Panc1 (cell line): ENCODE measurements around the gene FANCD2. TPM values are rescaled to one million over a fixed set of nuclear protein-coding genes. Genes with fewer than 3 reads are reported as not detected.

Source experiments
- ATAC-seq: fragments of 200-7000 bp; cut with Tn5 transposase; 2 replicates; pipeline ENCODE4 v1.9.1; 2020; ENCODE audit warnings: mild to moderate bottlenecking, moderate library complexity
- BruUV-seq: library from RNA; stranded (reverse); fragments of 400-500 nt; replicated peaks from 2 replicates; lab custom pipeline; 2021; lab: Mats Ljungman, UMichigan
- CTCF ChIA-PET: fragments of 300-600 bp; sonication (Branson Sonifier 250); formaldehyde crosslinking; loops from one replicate; lab custom pipeline; 2022; ENCODE audit warnings: antibody characterized with exemption; lab: Charles Lee
- POLR2A ChIA-PET: fragments of 300-600 bp; sonication (Branson Sonifier 250); formaldehyde crosslinking; loops from one replicate; lab custom pipeline; 2022; ENCODE audit warnings: antibody characterized with exemption; lab: Charles Lee
- DNase-seq: peaks from one replicate; pipeline ENCODE4 v3.0.0-alpha.2; 2010; ENCODE audit warnings: low read depth, low spot score
- H3K27ac ChIP-seq: 2 replicates; pipeline ENCODE4 v1.5.1; 2011; ENCODE audit warnings: mild to moderate bottlenecking, low read length, inconsistent platforms
- H3K27me3 ChIP-seq: fragments of 200-500 bp; sonication (Bioruptor generic); 2 replicates; pipeline ENCODE4 v1.6.0; 2014; ENCODE audit warnings: low read length, inconsistent platforms; ENCODE audit not compliant: control insufficient read depth, insufficient read depth
- H3K36me3 ChIP-seq: fragments of 200-500 bp; sonication (Bioruptor generic); 2 replicates; pipeline ENCODE4 v1.5.1; 2014; ENCODE audit warnings: inconsistent platforms, mild to moderate bottlenecking, low read length, moderate library complexity; ENCODE audit not compliant: control insufficient read depth, insufficient read depth
- H3K4me1 ChIP-seq: 2 replicates; pipeline ENCODE4 v1.5.1; 2011; ENCODE audit warnings: inconsistent platforms, mild to moderate bottlenecking, low read length, moderate library complexity; ENCODE audit not compliant: control insufficient read depth, insufficient read depth
- H3K4me3 ChIP-seq, 2 experiments: 2 replicates each; pipeline ENCODE4 v1.5.1; 2011 to 2012; ENCODE audit warnings: low read depth in 2 of 2, low read length in 2 of 2, mild to moderate bottlenecking in 2 of 2, inconsistent platforms in 1 of 2, moderate library complexity in 1 of 2
- H3K9me3 ChIP-seq: fragments of 200-500 bp; sonication (Bioruptor generic); 2 replicates; pipeline ENCODE4 v1.5.1; 2014; ENCODE audit warnings: low read depth, mild to moderate bottlenecking, inconsistent platforms, low read length, moderate library complexity; ENCODE audit not compliant: control insufficient read depth, insufficient read depth
- CTCF ChIP-seq: fragments of 450-650 bp; IDR thresholded peaks from 2 replicates; pipeline ENCODE4 v1.5.1; 2017; ENCODE audit warnings: mild to moderate bottlenecking
- POLR2AphosphoS5 ChIP-seq: IDR thresholded peaks from 2 replicates; pipeline ENCODE4 v1.6.1; 2012; ENCODE audit warnings: mild to moderate bottlenecking, low read depth, low read length, moderate library complexity
- REST ChIP-seq, 2 experiments: IDR thresholded peaks; 2 replicates each; pipeline ENCODE4 v1.6.1; 2011 to 2012; ENCODE audit warnings: low read depth in 2 of 2, control low read depth in 1 of 2, low read length in 1 of 2, mild to moderate bottlenecking in 1 of 2, moderate library complexity in 1 of 2; ENCODE audit not compliant: insufficient read depth in 1 of 2
- SIN3A ChIP-seq: IDR thresholded peaks from 2 replicates; pipeline ENCODE4 v1.6.1; 2012; ENCODE audit warnings: low read depth, mild to moderate bottlenecking, low read length, moderate library complexity, borderline replicate concordance; ENCODE audit not compliant: insufficient read depth
- TCF7L2 ChIP-seq: IDR thresholded peaks from 2 replicates; pipeline ENCODE4 v1.6.1; 2011; ENCODE audit warnings: mild to moderate bottlenecking, low read depth, low read length, inconsistent platforms
- in situ Hi-C: cut with HindIII; loops from 2 replicates; pipeline ENCODE4 v1.10.0; 2016; ENCODE audit warnings: low sequenced_read_pairs, low pct_unique_long_range_greater_than_20kb
- intact Hi-C: fragments of 100-400 bp; cut with micrococcal nuclease; formaldehyde crosslinking; loops from one replicate; pipeline ENCODE4 v1.10.0; 2022; ENCODE audit not compliant: unreplicated experiment
- total RNA-seq: library from RNA; stranded (reverse); gene quantifications from one replicate; pipeline ENCODE4 v1.2.1, GENCODE V29; 2021; ENCODE audit not compliant: unreplicated experiment

The FANCD2 gene
- total RNA-seq, 1 experiment from 2014 or later: 20.0 TPM

- H3K4me3 ChIP-seq: no peak overlapping the region
- no peaks in the 10 kb centered on the region for H3K27me3 ChIP-seq
- CTCF ChIA-PET: no interaction called here
- ATAC-seq: no peak
- no peak for TF ChIP-seq POLR2AphosphoS5
- no peak for TF ChIP-seq REST (IDR thresholded peaks at IDR 0.05; ENCODE audit: insufficient read depth in 1 of 2, low read depth in 2 of 2, low read length in 1 of 2)
- no peak for TF ChIP-seq SIN3A
- TF ChIP-seq CTCF: no peak
- TF ChIP-seq TCF7L2: no peak
- H3K9me3 ChIP-seq: no peaks in the 10 kb centered on the region
- DNase-seq: no peak
- intact Hi-C loops: no loop called here
- POLR2A ChIA-PET: no interaction called here
- in situ Hi-C loops: no loop called here
- BruUV-seq: no TSS peak
- H3K4me1 ChIP-seq: no peaks in the 10 kb centered on the region
- no peak overlapping the region for H3K27ac ChIP-seq
- no peaks in the 10 kb centered on the region for H3K36me3 ChIP-seq
Measured at GRCh38 chr3:10137178-10137577, 110.9 kb downstream of the FANCD2 start.

- Histone ChIP-seq H3K4me1 (no peaks in the 10 kb centered on the region), H3K27me3 (no peaks in the 10 kb centered on the region), H3K36me3 (no peaks in the 10 kb centered on the region), H3K9me3 (no peaks in the 10 kb centered on the region), H3K4me3 (peak overlapping the region; percentile 78 to 95), H3K27ac (peak overlapping the region; percentile 81)
- intact Hi-C loops (no loop called here), in situ Hi-C loops (no loop called here)
- ATAC-seq (peak; percentile 7; the same call in 1 of the 2 replicates), DNase-seq (no peak)
- no peak for TF ChIP-seq TCF7L2
- TF ChIP-seq CTCF: no peak
- TF ChIP-seq REST (IDR thresholded peaks at IDR 0.05; ENCODE audit: insufficient read depth in 1 of 2, low read depth in 2 of 2, low read length in 1 of 2): no peak
- CTCF ChIA-PET: no interaction called here
- POLR2A ChIA-PET: interaction anchor here (0.6 kb wide), 1 partner anchor 18 kb away, joined by 4 read pairs; no protein-coding TSS in a partner anchor
- BruUV-seq: no TSS peak
Measured at GRCh38 chr3:10140996-10141546, 114.8 kb downstream of the FANCD2 start.
